HepG2 (cell line): Measurements from ENCODE around the gene PLGRKT.

ENCODE experiments used
- CREBL2 ChIP-seq: sonication (generic); formaldehyde crosslinking; IDR thresholded peaks from 2 replicates; pipeline ENCODE4 v1.8.1; 2023; ENCODE audit warnings: missing genetic modification reagents, mild to moderate bottlenecking, borderline replicate concordance
- CTCF ChIP-seq: sonication (generic); formaldehyde crosslinking; IDR thresholded peaks from 2 replicates; pipeline ENCODE4 v1.5.0; 2020; ENCODE audit warnings: mild to moderate bottlenecking, missing genetic modification reagents, moderate library complexity
- EZH2 ChIP-seq: conservative IDR thresholded peaks from 2 replicates; pipeline ENCODE4 v1.6.1; 2012; ENCODE audit warnings: mild to moderate bottlenecking, low read depth, low read length, moderate library complexity
- NR2C2 ChIP-seq: sonication (generic); formaldehyde crosslinking; IDR thresholded peaks from 2 replicates; pipeline ENCODE4 v1.4.0; 2020; ENCODE audit warnings: missing genetic modification reagents, mild to moderate bottlenecking, moderate library complexity, borderline replicate concordance
- NR3C1 ChIP-seq: sonication (generic); formaldehyde crosslinking; IDR thresholded peaks from 2 replicates; pipeline ENCODE4 v1.4.0; 2020; ENCODE audit warnings: missing genetic modification reagents
- TCF7 ChIP-seq: sonication (generic); IDR thresholded peaks from 2 replicates; pipeline ENCODE4 v1.6.1; 2016; ENCODE audit warnings: antibody characterized with exemption, low read depth
- TCF7L2 ChIP-seq: IDR thresholded peaks from 2 replicates; pipeline ENCODE4 v1.6.1; 2011; ENCODE audit warnings: mild to moderate bottlenecking, low read depth, low read length, moderate library complexity
- ZHX1 ChIP-seq: sonication (generic); formaldehyde crosslinking; IDR thresholded peaks from 2 replicates; pipeline ENCODE4 v1.8.1; 2022; ENCODE audit warnings: low read depth, mild to moderate bottlenecking, missing genetic modification reagents
- ZNF567 ChIP-seq: sonication (generic); formaldehyde crosslinking; IDR thresholded peaks from 2 replicates; pipeline ENCODE4 v1.8.1; 2023; ENCODE audit warnings: mild to moderate bottlenecking, missing genetic modification reagents, borderline replicate concordance

GRCh38 chr9:5408596-5408995 is 29.1 kb downstream of the PLGRKT start:
- TF ChIP-seq TCF7 = no peak
- no peak for TF ChIP-seq NR2C2
- TF ChIP-seq NR3C1 (CRISPR knock-in tag) = no peak
- no peak for TF ChIP-seq CTCF (CRISPR knock-in tag)
- no peak for TF ChIP-seq TCF7L2
- no peak for TF ChIP-seq ZHX1 (CRISPR knock-in tag)
- TF ChIP-seq CREBL2 (CRISPR knock-in tag) = no peak
- no peak for TF ChIP-seq EZH2
- TF ChIP-seq ZNF567 = no peak
